Peyer's patch (tissue), 4 donors: ENCODE results near the gene AIFM1.

ENCODE experiments used
- POLR2A ChIP-seq, 2 donors: fragments of 450-650 bp; IDR thresholded peaks; one replicate each; pipeline ENCODE4 v1.5.1; 2017; ENCODE audit warnings: antibody characterized with exemption in 2 of 2, mild to moderate bottlenecking in 2 of 2, moderate library complexity in 2 of 2
- TF ChIP-seq, protein P1 (sequence below), 6 experiments: fragments of 450-650 bp in 4 of 6; fragments of 200-600 bp in 2 of 6; sonication (generic) in 1 of 6; IDR thresholded peaks; one replicate each; pipeline ENCODE4 v1.5.1; 2017 to 2019; ENCODE audit warnings: antibody characterized with exemption in 6 of 6, mild to moderate bottlenecking in 3 of 6, moderate library complexity in 1 of 6

GRCh38 chrX:130163398-130163797 is 2.2 kb downstream of the AIFM1 start:
- no peak for TF ChIP-seq POLR2A (IDR thresholded peaks at IDR 0.05)
- TF ChIP-seq, protein P1, sequence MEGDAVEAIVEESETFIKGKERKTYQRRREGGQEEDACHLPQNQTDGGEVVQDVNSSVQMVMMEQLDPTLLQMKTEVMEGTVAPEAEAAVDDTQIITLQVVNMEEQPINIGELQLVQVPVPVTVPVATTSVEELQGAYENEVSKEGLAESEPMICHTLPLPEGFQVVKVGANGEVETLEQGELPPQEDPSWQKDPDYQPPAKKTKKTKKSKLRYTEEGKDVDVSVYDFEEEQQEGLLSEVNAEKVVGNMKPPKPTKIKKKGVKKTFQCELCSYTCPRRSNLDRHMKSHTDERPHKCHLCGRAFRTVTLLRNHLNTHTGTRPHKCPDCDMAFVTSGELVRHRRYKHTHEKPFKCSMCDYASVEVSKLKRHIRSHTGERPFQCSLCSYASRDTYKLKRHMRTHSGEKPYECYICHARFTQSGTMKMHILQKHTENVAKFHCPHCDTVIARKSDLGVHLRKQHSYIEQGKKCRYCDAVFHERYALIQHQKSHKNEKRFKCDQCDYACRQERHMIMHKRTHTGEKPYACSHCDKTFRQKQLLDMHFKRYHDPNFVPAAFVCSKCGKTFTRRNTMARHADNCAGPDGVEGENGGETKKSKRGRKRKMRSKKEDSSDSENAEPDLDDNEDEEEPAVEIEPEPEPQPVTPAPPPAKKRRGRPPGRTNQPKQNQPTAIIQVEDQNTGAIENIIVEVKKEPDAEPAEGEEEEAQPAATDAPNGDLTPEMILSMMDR (IDR thresholded peaks at IDR 0.05), result no peak
